SK-N-MC (cell line): ENCODE results near the gene ARL14.

Source experiments
- EZH2 ChIP-seq: fragments of 200-600 bp; sonication (generic); IDR thresholded peaks from one replicate; pipeline ENCODE4 v1.6.1; 2017; ENCODE audit warnings: antibody characterized with exemption
- FOXP2 ChIP-seq: optimal IDR thresholded peaks from 2 replicates; pipeline ENCODE3; 2011; ENCODE audit warnings: mild to moderate bottlenecking, moderate library complexity; ENCODE audit not compliant: insufficient read depth; ENCODE audit errors: extremely low read length, control extremely low read depth
- POLR2AphosphoS5 ChIP-seq: IDR thresholded peaks from 2 replicates; pipeline ENCODE4 v1.6.1; 2012; ENCODE audit warnings: mild to moderate bottlenecking, low read depth, low read length, borderline replicate concordance

- TF ChIP-seq POLR2AphosphoS5 (no peak), EZH2 (no peak), FOXP2 (no peak)
Observed at GRCh38 chr3:160686955-160687535, 10.1 kb downstream of the ARL14 start.
